Suppressor macrophage treated with lipopolysaccharide for 4 hours (primary cell): ENCODE data around the gene ERFL.
"Not testable (repeated sequence)": the region's sequence is repeated elsewhere in the genome, so short reads cannot be mapped to it uniquely, and the experiment has no call there.

Experiments
- DNase-seq: peaks from one replicate; pipeline ENCODE4 v3.0.0-alpha.2; 2020

ERFL gene

DNA sequence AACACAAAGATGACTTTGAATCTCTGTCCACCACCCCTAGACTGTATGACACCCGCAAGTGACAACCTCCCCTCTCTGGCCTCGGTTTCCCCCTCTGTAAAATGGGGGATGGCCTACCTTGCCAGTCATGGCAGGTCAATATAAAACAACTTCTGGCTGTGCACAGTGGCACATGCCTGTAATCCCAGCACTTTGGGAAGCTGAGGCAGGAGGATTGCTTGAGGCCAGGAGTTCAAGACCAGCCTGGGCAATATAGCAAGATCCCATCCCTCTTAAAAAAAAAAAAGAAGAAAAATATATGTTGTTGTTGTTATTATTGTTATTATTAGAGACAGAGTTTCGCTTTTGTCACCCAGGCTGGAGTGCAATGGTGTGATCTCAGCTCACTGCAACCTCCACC lies 52.3 kb downstream of the ERFL start:
- DNase-seq: not testable (repeated sequence)

DNA sequence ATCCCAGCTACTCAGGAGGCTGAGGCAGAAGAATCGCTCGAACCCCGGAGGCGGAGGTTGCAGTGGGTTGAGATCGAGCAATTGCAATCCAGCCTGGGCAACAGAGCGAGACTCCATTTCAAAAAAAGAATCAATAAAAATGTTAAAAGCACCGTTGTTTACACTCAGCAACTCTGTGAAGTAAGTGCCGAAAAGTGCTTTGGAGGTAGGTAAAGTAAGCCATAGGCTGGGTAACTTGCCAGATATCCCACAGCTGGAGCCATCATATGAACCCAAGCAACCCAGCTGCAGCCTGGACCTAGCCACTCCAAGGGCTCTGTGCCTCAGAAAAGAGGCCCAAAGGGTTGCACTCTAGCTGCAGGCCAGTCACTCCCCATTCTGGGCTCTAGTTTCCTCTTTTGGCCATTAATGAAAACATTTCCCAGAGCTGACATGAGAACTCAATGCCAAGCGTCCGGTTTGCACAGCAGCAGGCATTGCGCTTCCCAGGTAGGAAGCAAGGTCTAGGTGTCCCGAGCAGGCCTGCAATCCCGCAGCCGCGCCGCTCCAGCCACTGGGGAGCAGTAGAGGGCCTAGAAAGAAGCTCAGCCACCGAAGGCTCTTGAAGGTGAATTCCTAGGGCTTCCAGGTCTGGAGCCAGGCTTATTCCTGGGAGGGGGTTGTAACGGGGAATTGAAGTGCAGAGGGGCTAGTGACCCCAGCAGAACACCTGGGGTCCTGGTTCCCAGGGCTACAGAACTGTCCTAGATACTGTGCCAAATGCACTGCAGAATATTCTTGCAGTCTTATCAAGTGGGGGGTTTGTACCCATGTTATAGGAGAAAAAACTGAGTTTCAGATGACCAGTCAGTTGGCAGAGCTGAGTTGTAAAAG lies 55.2 kb downstream of the ERFL start:
- DNase-seq: peak; percentile 55

DNA sequence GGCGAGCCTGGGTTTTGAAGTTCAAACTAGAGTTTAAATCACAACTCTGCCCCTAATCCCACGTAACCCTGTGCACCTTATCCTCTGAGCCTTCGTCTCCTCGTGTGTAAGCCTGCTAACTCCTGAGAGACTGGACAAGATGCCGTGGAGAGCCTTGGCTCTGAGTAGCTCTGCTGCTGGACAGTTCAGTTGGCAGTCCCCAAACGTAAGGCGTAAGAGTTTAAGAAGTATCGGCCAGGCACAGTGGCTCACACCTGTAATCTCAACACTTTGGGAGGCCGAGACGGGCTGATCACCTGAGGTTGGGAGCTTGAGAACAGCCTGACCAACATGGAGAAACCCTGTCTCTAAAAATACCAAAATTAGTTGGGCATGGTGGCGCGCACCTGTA lies 55.9 kb downstream of the ERFL start:
- DNase-seq: no peak

DNA sequence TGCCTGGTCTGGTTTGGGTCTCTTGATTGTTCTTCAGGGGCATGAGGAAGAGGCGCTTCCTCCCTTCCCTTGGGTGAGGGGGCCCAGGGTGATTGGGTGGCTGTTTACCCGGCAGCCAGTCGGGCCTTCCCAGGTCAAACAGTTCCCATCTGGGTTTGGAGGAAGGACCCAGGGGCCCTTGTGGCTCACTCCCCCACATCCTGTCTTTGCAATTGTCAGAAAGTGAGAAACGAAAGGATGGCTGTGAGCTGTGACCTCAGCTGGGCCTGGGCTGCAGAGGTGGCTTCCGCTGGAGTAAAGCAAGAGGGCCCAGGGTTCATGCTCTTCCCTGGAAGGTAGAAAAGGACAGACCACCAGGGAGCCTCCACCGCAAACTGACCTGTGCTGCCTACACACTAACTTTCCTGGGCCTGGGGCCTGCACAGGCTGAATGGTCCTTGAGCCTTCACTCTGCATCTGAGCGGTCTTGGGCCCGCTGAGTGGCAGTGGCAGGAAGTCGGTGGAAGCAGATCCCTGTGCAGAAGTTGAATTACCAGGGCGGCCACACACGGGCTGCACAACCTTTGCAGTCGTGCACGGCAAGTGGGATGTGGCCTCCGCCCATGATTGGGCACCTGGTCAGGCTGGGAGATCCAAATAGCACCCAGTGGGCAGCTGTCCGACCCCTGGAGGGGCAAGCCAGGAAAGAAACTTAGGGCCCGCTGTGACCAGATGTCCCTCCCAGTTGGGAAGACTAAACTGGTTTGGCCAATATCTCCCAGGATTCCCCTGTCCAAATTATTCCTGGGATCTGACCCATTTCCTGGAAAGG lies 56.5 kb downstream of the ERFL start:
- DNase-seq: peak; percentile 72

DNA sequence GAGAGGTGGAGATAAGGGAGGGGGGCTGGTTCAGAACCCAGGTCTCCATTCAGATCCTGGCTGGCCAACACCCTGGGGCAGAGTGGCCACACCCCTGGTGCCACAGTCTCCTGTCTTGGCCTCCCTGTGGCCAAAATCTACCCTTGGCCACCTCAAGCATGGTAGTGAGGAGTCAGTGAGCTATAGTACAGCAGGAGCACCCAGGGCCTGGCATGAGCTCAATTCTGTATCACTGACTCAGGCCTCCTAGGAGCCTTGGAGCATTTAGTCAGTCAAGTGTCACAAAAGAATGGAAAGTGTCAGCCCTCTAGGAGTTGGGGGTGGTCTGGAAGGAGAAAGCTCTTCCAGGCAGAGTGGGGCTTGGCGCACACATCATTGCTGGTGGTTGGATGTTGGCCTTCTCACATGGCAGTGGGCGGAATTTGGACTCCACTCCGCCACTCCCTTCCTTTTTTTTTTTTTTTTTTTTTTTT lies 57.8 kb downstream of the ERFL start:
- peak; percentile 23 for DNase-seq

- DNase-seq: no peak
These were observed 58.8 kb downstream of the ERFL start for GRCh38 chr19:41869374-41869955.

GRCh38 chr19:41868989-41869300 lies 59.3 kb downstream of the ERFL start:
- DNase-seq: no peak

DNA sequence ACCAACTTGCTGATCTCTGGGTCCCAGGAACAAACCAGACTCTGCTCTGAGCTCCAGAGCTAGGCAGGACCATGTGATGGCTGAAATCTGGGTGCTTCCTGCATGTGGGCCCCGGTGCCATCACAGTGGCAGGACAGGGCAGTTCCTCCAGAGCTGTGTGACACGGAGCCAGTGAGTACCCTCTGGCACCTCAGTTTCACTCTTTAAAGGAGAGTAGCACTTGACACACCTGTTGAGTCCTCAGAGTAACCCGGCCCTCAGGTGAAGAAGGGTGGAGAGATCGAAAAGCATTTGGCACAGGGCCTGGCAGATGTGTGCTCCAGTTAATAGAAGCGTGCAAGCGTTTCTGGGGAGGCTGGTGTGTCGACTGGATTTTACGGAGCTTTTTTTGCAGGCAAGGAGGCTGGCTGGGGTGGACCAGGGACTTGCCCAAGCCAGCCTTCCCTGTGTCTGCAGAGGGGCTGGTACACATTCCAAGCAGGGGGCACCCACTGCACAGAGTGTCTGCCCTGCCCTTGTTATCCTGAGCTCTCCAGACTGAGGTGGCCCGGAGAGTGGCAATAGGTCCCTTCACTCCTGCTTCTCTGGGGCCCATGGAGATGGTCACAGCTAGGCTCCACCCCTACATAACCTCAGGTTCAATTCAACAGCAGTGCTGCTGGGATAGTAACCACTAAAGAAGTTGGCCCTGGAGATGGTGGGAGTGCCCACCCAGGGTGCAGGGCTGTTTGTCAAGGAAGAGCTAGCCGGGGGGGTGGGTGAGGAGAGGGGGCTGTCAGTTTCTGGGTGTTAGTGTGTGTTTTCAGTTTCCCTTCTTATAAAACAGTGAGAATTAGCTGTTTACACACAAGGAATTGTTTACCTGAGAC lies 59.9 kb downstream of the ERFL start:
- no peak for DNase-seq

GRCh38 chr19:41866284-41866683 lies 62.0 kb downstream of the ERFL start:
- DNase-seq: no peak

GRCh38 chr19:41864374-41864773 lies 63.9 kb downstream of the ERFL start:
- no peak for DNase-seq

- peak; percentile 23 for DNase-seq
These were observed 64.9 kb downstream of the ERFL start for GRCh38 chr19:41863209-41863931.

- DNase-seq: no peak
These were observed 65.7 kb downstream of the ERFL start for GRCh38 chr19:41862445-41862986.

DNA sequence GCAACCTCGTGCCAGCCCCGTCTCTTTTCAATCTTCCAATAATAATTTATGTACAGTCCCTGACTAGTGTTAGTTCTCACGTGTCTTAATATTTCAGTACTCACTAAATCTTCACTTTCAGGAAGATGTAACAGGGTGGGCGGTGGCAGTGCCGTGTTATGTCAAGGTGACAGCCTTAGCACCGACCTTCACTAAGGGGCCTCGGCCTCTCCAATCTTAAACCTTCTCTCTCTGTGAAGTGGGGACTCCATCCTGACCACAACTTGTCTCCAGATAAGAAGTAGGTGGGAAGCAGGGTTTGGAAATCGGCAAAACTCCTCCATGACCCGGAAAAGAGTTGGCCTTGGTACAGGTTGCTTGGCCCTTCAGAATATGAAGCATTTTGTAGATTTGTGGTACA lies 66.4 kb downstream of the ERFL start:
- no peak for DNase-seq

GRCh38 chr19:41861116-41861768 lies 67.0 kb downstream of the ERFL start:
- DNase-seq: no peak

- DNase-seq: peak; percentile 25
These were observed 67.7 kb downstream of the ERFL start for GRCh38 chr19:41860419-41861115.

DNA sequence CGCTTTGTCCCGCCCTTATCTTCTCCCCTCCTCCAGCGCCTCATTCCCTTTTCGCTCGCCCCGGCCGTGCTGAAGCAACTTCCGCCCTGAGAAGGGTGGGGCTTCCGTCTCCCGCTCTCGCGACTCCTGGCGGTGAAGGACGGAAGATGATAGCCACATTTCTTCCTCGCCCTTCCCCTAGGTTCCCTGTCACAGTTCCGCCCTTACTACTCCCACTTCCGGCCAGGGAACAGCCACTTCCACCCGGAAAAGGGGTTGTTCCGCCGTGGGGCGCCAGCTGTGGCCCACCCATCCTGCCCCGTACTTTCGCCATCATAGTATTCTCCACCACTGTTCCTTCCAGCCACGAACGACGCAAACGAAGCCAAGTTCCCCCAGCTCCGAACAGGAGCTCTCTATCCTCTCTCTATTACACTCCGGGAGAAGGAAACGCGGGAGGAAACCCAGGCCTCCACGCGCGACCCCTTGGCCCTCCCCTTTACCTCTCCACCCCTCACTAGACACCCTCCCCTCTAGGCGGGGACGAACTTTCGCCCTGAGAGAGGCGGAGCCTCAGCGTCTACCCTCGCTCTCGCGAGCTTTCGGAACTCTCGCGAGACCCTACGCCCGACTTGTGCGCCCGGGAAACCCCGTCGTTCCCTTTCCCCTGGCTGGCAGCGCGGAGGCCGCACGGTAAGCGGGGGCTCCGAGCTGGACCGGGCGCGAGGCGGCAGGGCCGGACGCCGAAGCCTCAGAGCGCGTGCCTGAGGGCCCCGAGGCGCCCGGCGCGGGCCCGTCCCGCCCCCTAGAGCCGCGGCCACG lies 68.4 kb downstream of the ERFL start, which contains the start of gene RPS19:
RPS19 (plus strand) TSS at position 638 of the 801 bp plus-strand sequence. CDS start 520 bp downstream, outside the sequence.
- peak; percentile 100 for DNase-seq

DNA sequence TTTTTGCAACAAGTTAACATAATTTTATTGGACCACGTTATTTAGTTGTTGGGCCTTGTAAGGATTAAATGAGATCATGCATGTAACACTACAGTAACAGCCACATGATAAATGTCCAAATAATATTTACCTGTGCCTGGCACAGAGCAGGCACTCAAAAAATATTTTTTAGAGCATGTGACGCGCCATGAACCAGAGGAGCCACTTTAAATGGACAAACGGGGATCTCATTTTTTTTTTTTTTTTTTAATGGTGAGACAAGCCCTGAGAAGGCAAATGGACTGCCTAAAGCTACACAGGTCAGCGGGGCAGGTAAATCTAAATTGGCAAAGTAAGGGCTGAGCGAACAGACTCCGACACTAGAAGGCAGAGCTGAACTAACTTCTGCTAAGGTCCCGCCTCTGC lies 69.0 kb downstream of the ERFL start:
- no peak for DNase-seq
